ENCODE results near the gene DHRS11.

DHRS11 gene

DNA sequence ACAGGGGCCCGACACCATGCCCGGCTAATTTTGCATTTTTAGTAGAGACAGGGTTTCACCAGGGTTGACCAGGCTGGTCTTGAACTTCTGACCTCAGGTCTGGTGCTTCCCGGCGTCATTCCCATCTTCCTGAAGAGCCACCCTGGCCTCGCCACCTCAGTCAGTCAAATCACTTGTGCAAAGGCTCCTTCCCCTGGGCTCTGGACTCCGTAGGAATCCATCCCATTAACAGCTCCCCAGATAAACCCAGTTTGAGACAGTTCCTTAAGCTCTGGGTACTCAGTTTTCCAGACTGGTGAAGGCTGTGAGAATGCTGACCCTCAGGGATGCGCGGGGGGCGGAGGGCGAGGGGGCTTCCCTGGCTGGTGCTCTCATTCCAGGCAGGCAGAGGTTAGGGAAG, 49.2 kb downstream of the DHRS11 start:
- no peak overlapping the region for H3K27ac Mint-ChIP-seq
- CTCF ChIA-PET: interaction anchor here (1.4 kb wide), 1 partner anchor 405 kb away, joined by 3 read pairs; no protein-coding TSS in a partner anchor
- no peak for DNase-seq
- no peaks in the 10 kb centered on the region for H3K9me3 Mint-ChIP-seq
- peaks cover 11% of the 10 kb centered on the region for H3K4me1 Mint-ChIP-seq
- no peaks in the 10 kb centered on the region for H3K36me3 Mint-ChIP-seq
- no peak overlapping the region for H3K4me3 Mint-ChIP-seq
- peaks cover 86% of the 10 kb centered on the region for H3K27me3 Mint-ChIP-seq

DNA sequence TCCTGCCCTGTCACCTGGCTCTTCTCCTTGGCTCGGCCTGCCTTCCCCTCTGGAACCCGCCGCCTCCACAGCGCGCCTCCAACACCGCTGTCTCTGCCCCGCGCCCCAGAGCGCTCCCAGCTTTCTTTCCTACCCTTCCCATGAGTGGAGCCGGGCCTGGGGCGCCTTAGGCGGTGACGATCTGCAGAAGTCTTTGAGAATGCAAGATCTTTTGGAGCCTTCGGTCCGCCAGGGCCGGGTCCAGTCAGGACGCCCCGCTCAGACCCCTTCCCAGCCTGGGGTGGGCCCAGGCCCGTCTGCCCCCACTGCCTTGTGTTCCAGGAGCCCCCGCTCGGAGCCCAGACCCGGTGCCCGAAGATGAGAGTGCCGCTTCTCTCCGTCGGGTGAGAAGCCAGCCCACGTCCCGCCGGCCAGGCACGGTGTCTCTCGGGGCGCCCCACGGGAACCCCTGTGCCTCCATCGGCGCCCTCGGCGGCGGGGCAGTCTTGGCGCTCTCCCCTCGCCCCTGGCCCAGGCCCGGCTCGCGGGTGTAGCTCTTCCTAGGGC, 49.7 kb downstream of the DHRS11 start:
- no peaks in the 10 kb centered on the region for H3K9me3 Mint-ChIP-seq
- peaks cover 11% of the 10 kb centered on the region for H3K4me1 Mint-ChIP-seq
- H3K27ac Mint-ChIP-seq: no peak overlapping the region
- no peaks in the 10 kb centered on the region for H3K36me3 Mint-ChIP-seq
- H3K4me3 Mint-ChIP-seq: no peak overlapping the region
- DNase-seq: no peak
- CTCF ChIA-PET: interaction anchor here (1.0 to 1.4 kb wide), 2 partner anchors 65 to 405 kb away, joined by 3 read pairs; no protein-coding TSS in a partner anchor
- H3K27me3 Mint-ChIP-seq: peaks cover 90% of the 10 kb centered on the region

DNA sequence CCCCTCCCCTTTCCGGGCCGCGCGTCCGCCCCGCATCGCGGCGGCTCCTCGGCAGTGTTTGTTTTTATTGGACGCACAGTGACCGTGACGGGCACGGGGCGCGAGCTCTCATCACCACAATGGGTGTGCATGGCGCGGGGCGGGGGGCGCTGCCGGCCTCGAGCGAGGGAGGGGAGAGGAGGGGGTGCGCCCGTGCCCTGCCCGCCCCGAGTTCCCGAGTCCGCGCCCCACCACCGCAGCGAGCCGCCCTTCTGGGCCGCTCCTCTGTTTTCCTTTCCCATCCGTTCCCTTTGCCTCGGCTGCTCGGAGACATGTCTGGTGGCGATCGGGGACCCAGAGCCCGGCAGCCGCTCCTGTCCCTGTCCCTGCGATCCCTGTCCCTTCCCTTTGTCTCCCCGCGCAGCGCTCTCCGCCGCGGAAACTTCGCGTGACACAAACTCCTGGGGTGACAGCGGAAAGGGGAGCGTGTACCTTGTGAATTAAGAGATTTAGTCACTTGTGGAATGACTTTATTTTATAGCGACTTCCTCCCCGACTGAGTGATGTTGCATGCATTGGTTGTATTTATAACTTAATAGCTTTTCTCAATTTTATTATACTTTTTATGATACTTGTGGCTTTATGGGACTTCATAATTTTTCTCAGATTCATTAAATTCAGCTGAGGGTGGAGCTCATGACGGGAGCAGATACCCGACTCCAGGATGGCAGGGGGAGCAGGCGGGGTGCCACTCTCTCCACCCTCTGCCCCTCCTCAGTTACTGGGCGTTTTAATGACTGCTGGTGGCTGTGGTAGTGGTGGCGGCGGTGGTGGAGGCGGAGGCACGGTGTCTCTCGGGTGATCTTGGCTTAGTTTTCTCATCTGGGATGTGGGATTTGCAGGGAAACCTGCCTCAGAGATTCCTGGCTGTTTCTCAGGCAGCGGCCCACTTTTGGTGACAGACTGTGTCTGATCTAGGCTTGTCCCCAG, 50.5 kb downstream of the DHRS11 start:
- H3K4me3 Mint-ChIP-seq: peak overlapping the region; percentile 61

DNA sequence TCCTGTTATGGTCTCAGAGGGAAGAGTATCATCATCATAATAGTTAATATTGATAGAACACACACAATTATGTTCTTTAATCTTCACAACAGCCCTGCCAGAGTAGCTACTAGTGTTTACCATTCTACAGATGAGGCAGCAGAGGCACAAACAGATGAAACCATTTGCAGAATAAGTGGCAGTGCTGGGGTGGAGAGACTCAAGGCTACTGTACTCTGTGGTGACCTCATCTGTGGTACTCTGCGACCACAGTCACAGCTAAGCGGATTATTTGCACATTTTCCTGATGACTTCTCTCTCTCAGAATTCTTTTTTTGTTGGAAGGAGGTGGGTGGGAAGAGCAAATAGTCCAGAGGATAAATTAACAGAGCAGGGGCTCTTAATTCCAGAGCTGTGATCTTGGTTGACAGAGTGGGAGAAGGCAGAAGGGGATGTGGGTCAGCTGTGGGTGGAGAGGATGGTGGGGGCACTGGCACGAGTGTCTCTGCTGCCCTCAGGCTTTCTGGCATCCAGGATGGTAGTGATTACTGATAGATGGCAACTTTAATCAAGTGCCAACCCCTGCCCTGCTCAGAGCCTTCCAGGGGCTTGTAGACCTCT, 51.5 kb downstream of the DHRS11 start:
- CTCF ChIA-PET: interaction anchor here (0.6 to 1.3 kb wide), 5 partner anchors 14 to 64 kb away, joined by 3 to 4 read pairs (median 3); partner anchors contain the start of gene MRM1
- Mint-ChIP-seq H3K27me3 (peaks cover 85% of the 10 kb centered on the region), H3K36me3 (no peaks in the 10 kb centered on the region), H3K4me1 (peaks cover 11% of the 10 kb centered on the region), H3K4me3 (no peak overlapping the region), H3K27ac (no peak overlapping the region), H3K9me3 (no peaks in the 10 kb centered on the region)
- no peak for DNase-seq

More for the DNA sequence above, 50.5 kb downstream of the DHRS11 start:
- CTCF ChIA-PET: interaction anchor here (1.0 to 1.4 kb wide), 6 partner anchors 13 to 404 kb away, joined by 3 to 4 read pairs (median 3); no protein-coding TSS in a partner anchor
- Mint-ChIP-seq H3K9me3 (no peaks in the 10 kb centered on the region), H3K36me3 (no peaks in the 10 kb centered on the region), H3K27ac (no peak overlapping the region), H3K27me3 (peaks cover 91% of the 10 kb centered on the region), H3K4me1 (peaks cover 11% of the 10 kb centered on the region)
- DNase-seq: peak; percentile 27

DNA sequence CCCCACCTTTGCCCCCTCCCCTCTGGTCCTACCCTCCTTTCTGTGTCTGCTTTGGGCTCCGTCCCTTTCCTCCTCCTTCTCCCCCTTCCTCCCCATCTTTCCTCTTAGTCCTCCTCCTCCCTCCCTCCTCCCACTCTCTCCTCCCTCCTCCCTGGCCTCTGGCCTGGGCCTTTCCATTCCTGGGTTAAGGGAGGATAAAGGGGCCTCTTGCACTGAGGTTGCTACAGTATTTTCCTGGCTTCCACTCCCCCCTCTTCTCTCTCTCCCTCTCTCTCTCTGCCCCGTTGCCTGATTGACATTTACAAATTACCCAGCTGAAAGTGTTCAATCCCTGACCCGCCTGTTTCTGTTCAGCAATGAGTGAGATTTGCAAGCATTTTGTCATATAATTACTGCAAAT, 53.7 kb downstream of the DHRS11 start:
- peaks cover 11% of the 10 kb centered on the region for H3K4me1 Mint-ChIP-seq
- DNase-seq: no peak
- no peaks in the 10 kb centered on the region for H3K36me3 Mint-ChIP-seq
- CTCF ChIA-PET: no interaction called here
- no peak overlapping the region for H3K27ac Mint-ChIP-seq
- H3K9me3 Mint-ChIP-seq: no peaks in the 10 kb centered on the region
- peaks cover 85% of the 10 kb centered on the region for H3K27me3 Mint-ChIP-seq
- no peak overlapping the region for H3K4me3 Mint-ChIP-seq

DNA sequence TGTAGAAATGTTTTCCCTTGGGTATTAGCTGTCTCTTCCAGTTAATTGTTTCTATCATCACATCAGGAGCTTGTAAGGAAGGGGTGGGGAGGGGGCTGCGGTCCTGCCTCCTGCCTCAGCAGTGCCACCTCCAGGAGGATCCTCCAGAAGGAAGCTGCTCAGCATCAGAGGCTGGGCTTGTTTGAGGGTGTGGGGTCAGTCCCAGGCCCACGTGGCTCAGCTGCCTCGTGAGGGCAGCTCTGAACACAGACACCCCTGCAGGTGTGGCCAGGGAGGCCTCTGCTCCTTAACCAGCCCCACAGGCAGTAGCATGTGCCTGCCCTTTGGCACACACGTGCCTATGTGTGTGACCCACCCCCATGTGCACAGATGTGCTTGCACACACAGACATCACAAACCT, 56.0 kb downstream of the DHRS11 start:
- no peak for DNase-seq
- CTCF ChIA-PET: no interaction called here
- Mint-ChIP-seq H3K36me3 (no peaks in the 10 kb centered on the region), H3K4me1 (peaks cover 4% of the 10 kb centered on the region), H3K27ac (no peak overlapping the region), H3K4me3 (no peak overlapping the region), H3K9me3 (no peaks in the 10 kb centered on the region), H3K27me3 (peaks cover 83% of the 10 kb centered on the region)

DNA sequence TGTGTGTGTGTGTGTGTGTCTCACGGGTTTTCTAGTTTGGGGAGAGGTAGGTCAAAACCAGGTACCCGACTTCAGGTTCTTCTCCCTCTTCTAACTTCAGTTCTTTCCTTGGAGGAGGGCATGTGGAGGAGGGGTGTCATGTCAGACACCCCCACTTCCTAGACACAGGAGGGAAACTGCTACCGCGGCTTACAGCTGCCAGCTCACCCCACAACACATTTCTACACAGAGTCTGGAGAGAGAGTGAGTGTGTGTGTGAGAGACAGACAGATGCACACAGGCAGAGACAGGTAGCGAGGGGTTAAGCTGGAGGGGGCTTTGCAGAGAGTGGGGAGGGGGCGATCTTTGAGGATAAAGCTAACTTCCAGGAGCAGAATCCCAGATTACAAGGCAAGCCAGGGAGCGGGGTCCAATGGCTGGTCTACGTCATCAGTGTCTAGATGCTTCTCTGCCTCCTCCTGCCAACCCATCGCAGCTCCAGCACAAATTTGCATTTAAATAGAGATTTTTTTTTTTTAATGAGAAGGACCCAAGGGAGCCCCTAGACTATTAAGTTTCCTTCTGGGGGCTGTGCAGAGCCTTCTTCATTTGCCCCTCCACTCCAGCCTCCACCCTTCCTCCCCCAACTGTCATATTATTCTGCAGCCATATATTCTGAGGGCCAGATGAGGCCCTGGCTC, 58.6 kb downstream of the DHRS11 start:
- no peaks in the 10 kb centered on the region for H3K4me1 Mint-ChIP-seq
- no peak for DNase-seq
- H3K4me3 Mint-ChIP-seq: no peak overlapping the region

More for the DNA sequence above, 58.6 kb downstream of the DHRS11 start:
- no peaks in the 10 kb centered on the region for H3K9me3 Mint-ChIP-seq
- H3K27me3 Mint-ChIP-seq: peaks cover 70% of the 10 kb centered on the region
- H3K27ac Mint-ChIP-seq: no peak overlapping the region
- CTCF ChIA-PET: no interaction called here
- no peaks in the 10 kb centered on the region for H3K36me3 Mint-ChIP-seq

All from activated naive CD4-positive, alpha-beta T cell treated with anti-CD3 and anti-CD28 coated beads, Interleukin-2, amount 10 ng/mL, durations not matched to agents 7 days and 5 days (primary cell).